PFSK-1 (cell line): ENCODE results near the gene PLD5.

Experiments used
- FOXP2 ChIP-seq: optimal IDR thresholded peaks from 2 replicates; pipeline ENCODE3; 2011; ENCODE audit warnings: borderline replicate concordance, control low read depth, inconsistent platforms; ENCODE audit not compliant: insufficient read depth; ENCODE audit errors: extremely low read length, extremely low read depth
- POLR2AphosphoS5 ChIP-seq: IDR thresholded peaks from 2 replicates; pipeline ENCODE4 v1.6.1; 2012; ENCODE audit warnings: low read depth, mild to moderate bottlenecking, control low read depth, low read length, moderate library complexity
- SIN3A ChIP-seq: IDR thresholded peaks from 2 replicates; pipeline ENCODE4 v1.6.1; 2012; ENCODE audit warnings: mild to moderate bottlenecking, low read length, moderate library complexity, borderline replicate concordance; ENCODE audit not compliant: insufficient read depth
- TAF1 ChIP-seq: IDR thresholded peaks from 2 replicates; pipeline ENCODE4 v1.6.1; 2012; ENCODE audit warnings: low read length, control low read depth, borderline replicate concordance; ENCODE audit not compliant: insufficient read depth
- TF ChIP-seq, protein P1 (sequence below), 2 experiments: IDR thresholded peaks; 2 replicates each; pipeline versions ENCODE4 v1.6.1 to v1.8.0; 2011 to 2012; ENCODE audit warnings: low read depth in 2 of 2, low read length in 2 of 2, control low read depth in 1 of 2, inconsistent platforms in 1 of 2, mild to moderate bottlenecking in 1 of 2, moderate library complexity in 1 of 2; ENCODE audit not compliant: insufficient read depth in 1 of 2

Gene PLD5

GRCh38 chr1:242100921-242101320 is 423.6 kb downstream of the PLD5 start:
- TF ChIP-seq FOXP2 (no peak), TAF1 (no peak), SIN3A (no peak), POLR2AphosphoS5 (no peak)
- TF ChIP-seq, protein P1, sequence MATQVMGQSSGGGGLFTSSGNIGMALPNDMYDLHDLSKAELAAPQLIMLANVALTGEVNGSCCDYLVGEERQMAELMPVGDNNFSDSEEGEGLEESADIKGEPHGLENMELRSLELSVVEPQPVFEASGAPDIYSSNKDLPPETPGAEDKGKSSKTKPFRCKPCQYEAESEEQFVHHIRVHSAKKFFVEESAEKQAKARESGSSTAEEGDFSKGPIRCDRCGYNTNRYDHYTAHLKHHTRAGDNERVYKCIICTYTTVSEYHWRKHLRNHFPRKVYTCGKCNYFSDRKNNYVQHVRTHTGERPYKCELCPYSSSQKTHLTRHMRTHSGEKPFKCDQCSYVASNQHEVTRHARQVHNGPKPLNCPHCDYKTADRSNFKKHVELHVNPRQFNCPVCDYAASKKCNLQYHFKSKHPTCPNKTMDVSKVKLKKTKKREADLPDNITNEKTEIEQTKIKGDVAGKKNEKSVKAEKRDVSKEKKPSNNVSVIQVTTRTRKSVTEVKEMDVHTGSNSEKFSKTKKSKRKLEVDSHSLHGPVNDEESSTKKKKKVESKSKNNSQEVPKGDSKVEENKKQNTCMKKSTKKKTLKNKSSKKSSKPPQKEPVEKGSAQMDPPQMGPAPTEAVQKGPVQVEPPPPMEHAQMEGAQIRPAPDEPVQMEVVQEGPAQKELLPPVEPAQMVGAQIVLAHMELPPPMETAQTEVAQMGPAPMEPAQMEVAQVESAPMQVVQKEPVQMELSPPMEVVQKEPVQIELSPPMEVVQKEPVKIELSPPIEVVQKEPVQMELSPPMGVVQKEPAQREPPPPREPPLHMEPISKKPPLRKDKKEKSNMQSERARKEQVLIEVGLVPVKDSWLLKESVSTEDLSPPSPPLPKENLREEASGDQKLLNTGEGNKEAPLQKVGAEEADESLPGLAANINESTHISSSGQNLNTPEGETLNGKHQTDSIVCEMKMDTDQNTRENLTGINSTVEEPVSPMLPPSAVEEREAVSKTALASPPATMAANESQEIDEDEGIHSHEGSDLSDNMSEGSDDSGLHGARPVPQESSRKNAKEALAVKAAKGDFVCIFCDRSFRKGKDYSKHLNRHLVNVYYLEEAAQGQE (IDR thresholded peaks at IDR 0.05; ENCODE audit: insufficient read depth in 1 of 2, low read depth in 2 of 2, low read length in 2 of 2), result no peak

- TF ChIP-seq, protein P1 (IDR thresholded peaks at IDR 0.05; ENCODE audit: insufficient read depth in 1 of 2, low read depth in 2 of 2, low read length in 2 of 2), result no peak
- TF ChIP-seq FOXP2 (no peak), TAF1 (no peak), SIN3A (no peak), POLR2AphosphoS5 (no peak)
Measured at GRCh38 chr1:242093116-242093515, 431.4 kb downstream of the PLD5 start.

DNA sequence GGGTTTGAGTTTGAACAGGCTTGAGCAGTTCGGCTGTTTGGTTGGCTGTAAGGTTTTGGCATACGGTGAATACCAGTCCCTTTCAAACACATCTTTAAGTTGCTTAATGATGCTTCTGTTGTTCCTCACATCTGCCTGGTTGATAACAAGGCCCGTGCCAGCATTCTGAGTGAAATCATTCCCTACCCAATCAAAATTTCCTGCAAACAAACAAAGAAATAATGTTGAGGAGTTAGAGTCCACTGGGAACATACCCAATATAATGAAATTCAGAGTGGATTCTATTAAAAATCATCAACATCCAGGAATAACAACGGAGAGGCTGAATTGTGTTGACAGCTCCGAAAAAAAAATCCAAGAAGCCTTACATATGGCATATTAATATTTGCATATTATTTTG is 434.6 kb downstream of the PLD5 start:
- TF ChIP-seq FOXP2 (no peak), TAF1 (no peak), SIN3A (no peak), POLR2AphosphoS5 (no peak)
- TF ChIP-seq, protein P1 (IDR thresholded peaks at IDR 0.05; ENCODE audit: insufficient read depth in 1 of 2, low read depth in 2 of 2, low read length in 2 of 2), result no peak

DNA sequence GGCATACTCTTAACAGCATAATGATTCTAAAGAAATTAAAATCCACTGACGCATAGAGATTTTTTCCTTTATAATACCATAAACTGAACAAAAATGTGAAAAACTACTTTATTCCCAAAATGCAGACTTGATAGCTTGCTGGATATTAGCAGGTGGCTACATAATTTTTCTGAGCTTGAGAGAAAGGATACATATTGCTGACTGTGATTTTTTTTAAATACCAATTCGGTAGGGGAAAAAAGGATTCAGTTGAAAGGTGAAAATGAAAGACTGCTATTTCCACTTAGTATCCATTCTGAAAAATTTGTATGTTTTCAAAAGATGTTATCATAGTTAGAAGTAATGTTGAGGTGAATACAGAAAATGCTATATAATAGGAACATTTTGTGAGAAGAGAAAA is 435.6 kb downstream of the PLD5 start:
- no peak for TF ChIP-seq TAF1
- no peak for TF ChIP-seq FOXP2
- TF ChIP-seq, protein P1 (IDR thresholded peaks at IDR 0.05; ENCODE audit: insufficient read depth in 1 of 2, low read depth in 2 of 2, low read length in 2 of 2), result no peak
- TF ChIP-seq POLR2AphosphoS5, result no peak

DNA sequence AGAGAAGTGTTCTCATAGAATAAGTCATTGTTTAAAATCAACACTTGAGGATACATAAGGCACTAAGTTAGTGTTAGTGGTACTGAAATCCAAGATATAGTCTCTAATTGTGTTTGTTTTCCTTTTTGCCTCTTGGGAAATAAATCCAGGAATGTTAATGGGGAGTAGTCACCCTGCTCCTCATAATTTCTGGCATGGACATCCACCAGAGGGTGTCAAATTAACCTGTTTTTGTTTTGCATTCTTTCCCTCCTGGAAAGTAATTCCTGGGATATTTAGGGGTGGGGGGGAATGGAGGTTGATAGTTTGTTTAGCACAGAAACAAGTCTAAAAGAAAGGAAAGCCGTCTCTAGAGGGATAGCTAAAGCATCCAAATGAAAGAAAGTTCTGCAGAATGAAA is 437.8 kb downstream of the PLD5 start:
- TF ChIP-seq FOXP2, result no peak
- TF ChIP-seq SIN3A, result no peak
- TF ChIP-seq TAF1, result no peak
- TF ChIP-seq, protein P1 (IDR thresholded peaks at IDR 0.05; ENCODE audit: insufficient read depth in 1 of 2, low read depth in 2 of 2, low read length in 2 of 2), result no peak
- TF ChIP-seq POLR2AphosphoS5, result no peak
